Measurements from ENCODE around the gene EZR.
A peak's percentile ranks its signal among the peaks of the same experiment; 100 is the strongest.

The EZR gene

DNA sequence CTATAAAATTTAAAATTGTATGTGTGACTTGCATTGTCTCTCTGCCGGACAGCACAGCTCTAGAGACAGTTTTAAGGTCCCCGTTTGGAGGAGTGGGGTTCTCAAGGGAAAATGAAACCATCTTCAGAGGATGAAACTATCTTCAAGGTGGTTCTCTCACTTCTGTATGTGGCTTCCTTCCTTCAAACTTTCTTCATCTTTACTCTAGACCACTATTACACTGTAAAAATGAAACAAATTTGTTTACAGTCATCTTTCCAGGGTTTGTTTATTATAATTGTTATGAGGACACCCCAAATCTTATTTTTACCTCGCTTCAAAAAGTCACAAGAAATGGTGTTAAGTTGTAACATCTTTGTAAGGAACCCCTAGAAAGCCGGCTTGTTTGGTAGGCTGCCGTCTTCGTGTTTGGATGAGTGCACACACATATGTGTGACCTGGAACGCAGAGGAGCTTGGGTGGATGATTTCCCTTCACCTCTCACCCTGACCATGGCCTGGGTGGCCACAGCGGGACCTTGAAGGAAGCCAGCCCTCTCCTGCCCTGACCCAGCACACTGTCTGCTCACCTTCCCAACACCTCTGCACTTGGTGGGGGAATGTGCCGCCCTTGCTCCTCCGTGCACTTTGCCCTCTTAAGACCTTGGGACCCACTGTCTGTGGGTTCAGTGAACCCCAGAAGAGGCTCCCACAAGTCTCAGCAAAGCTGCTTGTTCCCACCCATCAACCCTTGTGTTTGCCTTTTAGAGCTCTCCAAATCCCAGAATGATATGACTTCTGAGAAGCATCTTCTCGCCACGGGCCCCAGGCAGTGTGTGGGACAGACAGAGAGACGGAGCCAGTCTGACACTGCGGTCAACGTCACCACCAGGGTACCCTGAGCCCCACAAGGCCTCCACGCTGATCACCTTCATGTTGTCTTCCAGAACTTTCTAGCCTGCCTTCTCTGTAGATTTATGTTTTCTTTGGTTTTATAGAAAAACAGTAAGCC is 101.5 kb downstream of the EZR start:
- POLR2A ChIA-PET, result no interaction called here

More for the DNA sequence above, 101.5 kb downstream of the EZR start:
- DNase-seq (ENCODE audit: extremely low spot score), result peak; percentile 71
- CTCF ChIA-PET, result interaction anchor here (0.9 to 2.8 kb wide), 18 partner anchors 8 to 418 kb away, joined by 3 to 11 read pairs (median 4); partner anchors contain the start of gene RSPH3
- TF ChIP-seq, protein P1, sequence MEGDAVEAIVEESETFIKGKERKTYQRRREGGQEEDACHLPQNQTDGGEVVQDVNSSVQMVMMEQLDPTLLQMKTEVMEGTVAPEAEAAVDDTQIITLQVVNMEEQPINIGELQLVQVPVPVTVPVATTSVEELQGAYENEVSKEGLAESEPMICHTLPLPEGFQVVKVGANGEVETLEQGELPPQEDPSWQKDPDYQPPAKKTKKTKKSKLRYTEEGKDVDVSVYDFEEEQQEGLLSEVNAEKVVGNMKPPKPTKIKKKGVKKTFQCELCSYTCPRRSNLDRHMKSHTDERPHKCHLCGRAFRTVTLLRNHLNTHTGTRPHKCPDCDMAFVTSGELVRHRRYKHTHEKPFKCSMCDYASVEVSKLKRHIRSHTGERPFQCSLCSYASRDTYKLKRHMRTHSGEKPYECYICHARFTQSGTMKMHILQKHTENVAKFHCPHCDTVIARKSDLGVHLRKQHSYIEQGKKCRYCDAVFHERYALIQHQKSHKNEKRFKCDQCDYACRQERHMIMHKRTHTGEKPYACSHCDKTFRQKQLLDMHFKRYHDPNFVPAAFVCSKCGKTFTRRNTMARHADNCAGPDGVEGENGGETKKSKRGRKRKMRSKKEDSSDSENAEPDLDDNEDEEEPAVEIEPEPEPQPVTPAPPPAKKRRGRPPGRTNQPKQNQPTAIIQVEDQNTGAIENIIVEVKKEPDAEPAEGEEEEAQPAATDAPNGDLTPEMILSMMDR (IDR thresholded peaks at IDR 0.05; ENCODE audit: control extremely low read depth, extremely low read depth, low read depth, missing control alignments), result no peak
